NCI-H82 (cell line): ENCODE measurements around the gene MMP1.

Experiments used
- DNase-seq: peaks from one replicate; lab custom pipeline; 2025; lab: John Stamatoyannopoulos, UW

Gene MMP1

GRCh38 chr11:102798012-102798746 lies at the start of gene MMP1:
TSS of gene MMP1 (minus strand) at chr11:102798160. CDS start at chr11:102798092, 68 bp downstream.
- DNase-seq, result no peak

- DNase-seq, result peak; percentile 47
Measured at GRCh38 chr11:102846292-102846691, 48.3 kb upstream of the MMP1 start.

GRCh38 chr11:102843489-102843888 lies 45.5 kb upstream of the MMP1 start, which contains the start of gene MMP3:
TSS of gene MMP3 (minus strand) at chr11:102843609. CDS start at chr11:102843546, 63 bp downstream.
- DNase-seq, result no peak

- no peak for DNase-seq
Measured at GRCh38 chr11:102842930-102843329, 45.0 kb upstream of the MMP1 start.

- no peak for DNase-seq
Measured at GRCh38 chr11:102840018-102840417, 42.1 kb upstream of the MMP1 start.

- peak; percentile 76 for DNase-seq
Measured at GRCh38 chr11:102837646-102838045, 39.7 kb upstream of the MMP1 start.

- DNase-seq, result no peak
Measured at GRCh38 chr11:102837156-102837555, 39.2 kb upstream of the MMP1 start.

GRCh38 chr11:102836290-102836875 lies 38.4 kb upstream of the MMP1 start:
- DNase-seq, result no peak

GRCh38 chr11:102833731-102834130 lies 35.8 kb upstream of the MMP1 start:
- DNase-seq, result no peak

- no peak for DNase-seq
Measured at GRCh38 chr11:102832612-102833011, 34.7 kb upstream of the MMP1 start.

- DNase-seq, result no peak
Measured at GRCh38 chr11:102831489-102832440, 33.8 kb upstream of the MMP1 start.

- DNase-seq, result no peak
Measured at GRCh38 chr11:102831128-102831488, 33.1 kb upstream of the MMP1 start.

GRCh38 chr11:102830001-102830727 lies 32.2 kb upstream of the MMP1 start:
- DNase-seq, result no peak

- peak; percentile 56 for DNase-seq
Measured at GRCh38 chr11:102829316-102830000, 31.5 kb upstream of the MMP1 start.

- no peak for DNase-seq
Measured at GRCh38 chr11:102824556-102824955, 26.6 kb upstream of the MMP1 start.

GRCh38 chr11:102819491-102819890 lies 21.5 kb upstream of the MMP1 start:
- DNase-seq, result no peak

- DNase-seq, result no peak
Measured at GRCh38 chr11:102813484-102813883, 15.5 kb upstream of the MMP1 start.

GRCh38 chr11:102812188-102812587 lies 14.2 kb upstream of the MMP1 start:
- no peak for DNase-seq

- peak; percentile 34 for DNase-seq
Measured at GRCh38 chr11:102810950-102811660, 13.1 kb upstream of the MMP1 start.

- DNase-seq, result no peak
Measured at GRCh38 chr11:102809971-102810370, 12.0 kb upstream of the MMP1 start.

- peak; percentile 6 for DNase-seq
Measured at GRCh38 chr11:102807921-102808320, 10.0 kb upstream of the MMP1 start.
